Liver (tissue), 9 donors: ENCODE measurements around the gene ZNF880. TPM values are rescaled to one million over a fixed set of nuclear protein-coding genes. Genes with fewer than 3 reads are reported as not detected.

Experiments used
- DNase-seq: peaks from one replicate; pipeline ENCODE4 v3.0.0-alpha.2; 2017; ENCODE audit warnings: low spot score
- H3K27ac ChIP-seq, 2 donors: one replicate each; pipeline ENCODE4 v1.7.0; 2013; ENCODE audit warnings: inconsistent platforms in 2 of 2, low read length in 2 of 2, control low read depth in 1 of 2, low read depth in 1 of 2, mild to moderate bottlenecking in 1 of 2
- H3K27me3 ChIP-seq, 4 donors: one replicate each; pipeline versions ENCODE4 v1.6.1 to v1.7.0; 2013; ENCODE audit warnings: low read length in 3 of 4, inconsistent platforms in 1 of 4, mild to moderate bottlenecking in 1 of 4, moderate library complexity in 1 of 4; ENCODE audit not compliant: control insufficient read depth in 4 of 4, insufficient read depth in 4 of 4
- H3K36me3 ChIP-seq, 4 donors: one replicate each; pipeline versions ENCODE4 v1.6.1 to v1.7.0; 2013; ENCODE audit warnings: low read length in 3 of 4, mild to moderate bottlenecking in 3 of 4, low read depth in 1 of 4, moderate library complexity in 1 of 4; ENCODE audit not compliant: control insufficient read depth in 4 of 4, insufficient read depth in 3 of 4
- H3K4me1 ChIP-seq, 4 donors: one replicate each; pipeline versions ENCODE4 v1.6.1 to v1.7.0; 2013; ENCODE audit warnings: low read length in 3 of 4, mild to moderate bottlenecking in 3 of 4, moderate library complexity in 1 of 4; ENCODE audit not compliant: control insufficient read depth in 4 of 4, insufficient read depth in 4 of 4
- H3K4me3 ChIP-seq, 3 donors: one replicate each; pipeline versions ENCODE4 v1.6.1 to v1.7.0; 2013; ENCODE audit warnings: low read length in 3 of 3, control low read depth in 1 of 3, low read depth in 1 of 3, mild to moderate bottlenecking in 1 of 3
- H3K9ac ChIP-seq, 2 donors: one replicate each; pipeline ENCODE4 v1.7.0; 2013; ENCODE audit warnings: low read length in 2 of 2, mild to moderate bottlenecking in 2 of 2, moderate library complexity in 2 of 2, control low read depth in 1 of 2, low read depth in 1 of 2
- H3K9me3 ChIP-seq, 4 donors: one replicate each; pipeline versions ENCODE4 v1.6.1 to v1.7.0; 2013; ENCODE audit warnings: low read length in 3 of 4; ENCODE audit not compliant: control insufficient read depth in 4 of 4
- EGR1 ChIP-seq, 2 donors: IDR thresholded peaks; 2 replicates each; pipeline ENCODE4 v1.6.1; 2016 to 2018; ENCODE audit warnings: antibody characterized with exemption in 2 of 2, low read depth in 2 of 2
- FOXA1 ChIP-seq: IDR thresholded peaks from 2 replicates; pipeline ENCODE4 v1.6.1; 2016; ENCODE audit warnings: antibody characterized with exemption
- FOXA2 ChIP-seq: IDR thresholded peaks from 2 replicates; pipeline ENCODE4 v1.6.1; 2016; ENCODE audit warnings: antibody characterized with exemption
- GABPA ChIP-seq, 2 donors: IDR thresholded peaks in 1 of 2; conservative IDR thresholded peaks in 1 of 2; 2 replicates each; pipeline ENCODE4 v1.6.1; 2016; ENCODE audit warnings: antibody characterized with exemption in 2 of 2, mild to moderate bottlenecking in 1 of 2, moderate library complexity in 1 of 2
- HNF4A ChIP-seq, 2 donors: conservative IDR thresholded peaks; 2 replicates each; pipeline ENCODE4 v1.6.1; 2016; ENCODE audit warnings: antibody characterized with exemption in 2 of 2, mild to moderate bottlenecking in 2 of 2
- HNF4G ChIP-seq: IDR thresholded peaks from 2 replicates; pipeline ENCODE4 v1.6.1; 2016; ENCODE audit warnings: antibody characterized with exemption
- JUND ChIP-seq, 2 donors: IDR thresholded peaks; 2 replicates each; pipeline ENCODE4 v1.6.1; 2016; ENCODE audit warnings: antibody characterized with exemption in 2 of 2
- MAX ChIP-seq: IDR thresholded peaks from 2 replicates; pipeline ENCODE4 v1.6.1; 2016; ENCODE audit warnings: antibody characterized with exemption
- NR2F2 ChIP-seq: IDR thresholded peaks from 2 replicates; pipeline ENCODE4 v1.6.1; 2016; ENCODE audit warnings: antibody characterized with exemption
- RAD21 ChIP-seq, 2 donors: IDR thresholded peaks; 2 replicates each; pipeline ENCODE4 v1.6.1; 2016; ENCODE audit warnings: antibody characterized with exemption in 2 of 2, mild to moderate bottlenecking in 2 of 2
- TAF1 ChIP-seq: conservative IDR thresholded peaks from 2 replicates; pipeline ENCODE4 v1.6.1; 2016; ENCODE audit warnings: antibody characterized with exemption, mild to moderate bottlenecking
- YY1 ChIP-seq: IDR thresholded peaks from 2 replicates; pipeline ENCODE4 v1.6.1; 2016; ENCODE audit warnings: antibody characterized with exemption, mild to moderate bottlenecking
- WGBS: extraction: QIAGEN DNeasy Blood & Tissue Kit; methylation state at CpG from one replicate; pipeline ENCODE4 v1.1.7; 2013; 5-methylcytosine and 5-hydroxymethylcytosine counted together
- polyA plus RNA-seq, 2 donors: library from polyadenylated mRNA; stranded (reverse) in 1 of 2; unstranded in 1 of 2; fragments of 200-250 nt in 1 of 2; fragments of >200 nt in 1 of 2; fragmentation: Nextera tagmentation in 1 of 2; extraction: Ambion mirVana in 1 of 2; gene quantifications; one replicate each; pipeline versions ENCODE4 v1.2.1 to v1.2.3, GENCODE V29; 2013 to 2015
- total RNA-seq, 2 donors: library from RNA; depleted of rRNA; stranded (reverse); fragments of >200 nt; gene quantifications; one replicate each; pipeline ENCODE4 v1.2.3, GENCODE V29; 2014
- TF ChIP-seq, protein P1 (sequence below): IDR thresholded peaks from 2 replicates; pipeline ENCODE4 v1.6.1; 2016; ENCODE audit warnings: antibody characterized with exemption, mild to moderate bottlenecking
- TF ChIP-seq, protein P2 (sequence below): fragments of 150-350 bp; IDR thresholded peaks from 2 replicates; pipeline ENCODE4 v1.5.1; 2017; ENCODE audit warnings: improper control_type of control experiment, low read depth, low read length; ENCODE audit not compliant: missing input control
- TF ChIP-seq, protein P3 (sequence below): IDR thresholded peaks from 2 replicates; pipeline ENCODE4 v1.6.1; 2016; ENCODE audit warnings: antibody characterized with exemption
- TF ChIP-seq, protein P4 (sequence below): IDR thresholded peaks from 2 replicates; pipeline ENCODE4 v1.6.1; 2016; ENCODE audit warnings: antibody characterized with exemption
- donor health status: healthy.
- donor health status: healthy.
- donor health status: healthy.
- donor health status: healthy.
- donor health status: healthy.

Gene ZNF880
- total and polyA plus RNA-seq, 4 donors, result 2.1 to 3.3 (median 2.4) TPM

- no peaks in the 10 kb centered on the region for H3K4me1 ChIP-seq
- peaks cover 3 to 5% (median 4%) of the 10 kb centered on the region in 4 donors for H3K36me3 ChIP-seq
- no peak overlapping the region for H3K27ac ChIP-seq
- 67% methylated on average over 1 of the region's 1 CpG for WGBS
- TF ChIP-seq EGR1 (IDR thresholded peaks at IDR 0.05; ENCODE audit: low read depth in 2 of 2) (no peak), TAF1 (no peak), RAD21 (IDR thresholded peaks at IDR 0.05) (no peak), FOXA1 (no peak), JUND (IDR thresholded peaks at IDR 0.05) (no peak), MAX (no peak), GABPA (IDR thresholded peaks at IDR 0.05 in 1 of 2, conservative IDR thresholded peaks at IDR 0.05 in 1 of 2) (no peak), HNF4G (no peak), YY1 (no peak), FOXA2 (no peak), NR2F2 (no peak), HNF4A (conservative IDR thresholded peaks at IDR 0.05) (no peak)
- TF ChIP-seq, protein P1, sequence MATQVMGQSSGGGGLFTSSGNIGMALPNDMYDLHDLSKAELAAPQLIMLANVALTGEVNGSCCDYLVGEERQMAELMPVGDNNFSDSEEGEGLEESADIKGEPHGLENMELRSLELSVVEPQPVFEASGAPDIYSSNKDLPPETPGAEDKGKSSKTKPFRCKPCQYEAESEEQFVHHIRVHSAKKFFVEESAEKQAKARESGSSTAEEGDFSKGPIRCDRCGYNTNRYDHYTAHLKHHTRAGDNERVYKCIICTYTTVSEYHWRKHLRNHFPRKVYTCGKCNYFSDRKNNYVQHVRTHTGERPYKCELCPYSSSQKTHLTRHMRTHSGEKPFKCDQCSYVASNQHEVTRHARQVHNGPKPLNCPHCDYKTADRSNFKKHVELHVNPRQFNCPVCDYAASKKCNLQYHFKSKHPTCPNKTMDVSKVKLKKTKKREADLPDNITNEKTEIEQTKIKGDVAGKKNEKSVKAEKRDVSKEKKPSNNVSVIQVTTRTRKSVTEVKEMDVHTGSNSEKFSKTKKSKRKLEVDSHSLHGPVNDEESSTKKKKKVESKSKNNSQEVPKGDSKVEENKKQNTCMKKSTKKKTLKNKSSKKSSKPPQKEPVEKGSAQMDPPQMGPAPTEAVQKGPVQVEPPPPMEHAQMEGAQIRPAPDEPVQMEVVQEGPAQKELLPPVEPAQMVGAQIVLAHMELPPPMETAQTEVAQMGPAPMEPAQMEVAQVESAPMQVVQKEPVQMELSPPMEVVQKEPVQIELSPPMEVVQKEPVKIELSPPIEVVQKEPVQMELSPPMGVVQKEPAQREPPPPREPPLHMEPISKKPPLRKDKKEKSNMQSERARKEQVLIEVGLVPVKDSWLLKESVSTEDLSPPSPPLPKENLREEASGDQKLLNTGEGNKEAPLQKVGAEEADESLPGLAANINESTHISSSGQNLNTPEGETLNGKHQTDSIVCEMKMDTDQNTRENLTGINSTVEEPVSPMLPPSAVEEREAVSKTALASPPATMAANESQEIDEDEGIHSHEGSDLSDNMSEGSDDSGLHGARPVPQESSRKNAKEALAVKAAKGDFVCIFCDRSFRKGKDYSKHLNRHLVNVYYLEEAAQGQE, result no peak
- TF ChIP-seq, protein P2, sequence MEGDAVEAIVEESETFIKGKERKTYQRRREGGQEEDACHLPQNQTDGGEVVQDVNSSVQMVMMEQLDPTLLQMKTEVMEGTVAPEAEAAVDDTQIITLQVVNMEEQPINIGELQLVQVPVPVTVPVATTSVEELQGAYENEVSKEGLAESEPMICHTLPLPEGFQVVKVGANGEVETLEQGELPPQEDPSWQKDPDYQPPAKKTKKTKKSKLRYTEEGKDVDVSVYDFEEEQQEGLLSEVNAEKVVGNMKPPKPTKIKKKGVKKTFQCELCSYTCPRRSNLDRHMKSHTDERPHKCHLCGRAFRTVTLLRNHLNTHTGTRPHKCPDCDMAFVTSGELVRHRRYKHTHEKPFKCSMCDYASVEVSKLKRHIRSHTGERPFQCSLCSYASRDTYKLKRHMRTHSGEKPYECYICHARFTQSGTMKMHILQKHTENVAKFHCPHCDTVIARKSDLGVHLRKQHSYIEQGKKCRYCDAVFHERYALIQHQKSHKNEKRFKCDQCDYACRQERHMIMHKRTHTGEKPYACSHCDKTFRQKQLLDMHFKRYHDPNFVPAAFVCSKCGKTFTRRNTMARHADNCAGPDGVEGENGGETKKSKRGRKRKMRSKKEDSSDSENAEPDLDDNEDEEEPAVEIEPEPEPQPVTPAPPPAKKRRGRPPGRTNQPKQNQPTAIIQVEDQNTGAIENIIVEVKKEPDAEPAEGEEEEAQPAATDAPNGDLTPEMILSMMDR, result no peak
- TF ChIP-seq, protein P3, sequence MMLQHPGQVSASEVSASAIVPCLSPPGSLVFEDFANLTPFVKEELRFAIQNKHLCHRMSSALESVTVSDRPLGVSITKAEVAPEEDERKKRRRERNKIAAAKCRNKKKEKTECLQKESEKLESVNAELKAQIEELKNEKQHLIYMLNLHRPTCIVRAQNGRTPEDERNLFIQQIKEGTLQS, result no peak
- TF ChIP-seq, protein P4, sequence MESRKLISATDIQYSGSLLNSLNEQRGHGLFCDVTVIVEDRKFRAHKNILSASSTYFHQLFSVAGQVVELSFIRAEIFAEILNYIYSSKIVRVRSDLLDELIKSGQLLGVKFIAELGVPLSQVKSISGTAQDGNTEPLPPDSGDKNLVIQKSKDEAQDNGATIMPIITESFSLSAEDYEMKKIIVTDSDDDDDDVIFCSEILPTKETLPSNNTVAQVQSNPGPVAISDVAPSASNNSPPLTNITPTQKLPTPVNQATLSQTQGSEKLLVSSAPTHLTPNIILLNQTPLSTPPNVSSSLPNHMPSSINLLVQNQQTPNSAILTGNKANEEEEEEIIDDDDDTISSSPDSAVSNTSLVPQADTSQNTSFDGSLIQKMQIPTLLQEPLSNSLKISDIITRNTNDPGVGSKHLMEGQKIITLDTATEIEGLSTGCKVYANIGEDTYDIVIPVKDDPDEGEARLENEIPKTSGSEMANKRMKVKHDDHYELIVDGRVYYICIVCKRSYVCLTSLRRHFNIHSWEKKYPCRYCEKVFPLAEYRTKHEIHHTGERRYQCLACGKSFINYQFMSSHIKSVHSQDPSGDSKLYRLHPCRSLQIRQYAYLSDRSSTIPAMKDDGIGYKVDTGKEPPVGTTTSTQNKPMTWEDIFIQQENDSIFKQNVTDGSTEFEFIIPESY, result no peak
- no peak overlapping the region for H3K4me3 ChIP-seq
- peaks cover 17 to 45% (median 33%) of the 10 kb centered on the region in 4 donors for H3K9me3 ChIP-seq
- H3K9ac ChIP-seq, result no peak overlapping the region
- DNase-seq, result no peak
- H3K27me3 ChIP-seq, result no peaks in the 10 kb centered on the region
Measured at GRCh38 chr19:52391135-52391534, 21.4 kb downstream of the ZNF880 start.
